OCI-M2 (cell line): ENCODE measurements around the gene EVL.
"Not testable (repeated sequence)": the region's sequence is repeated elsewhere in the genome, so short reads cannot be mapped to it uniquely, and the experiment has no call there.

Experiments
- DNase-seq: peaks from one replicate; lab custom pipeline; 2025; ENCODE audit not compliant: unreplicated experiment; lab: John Stamatoyannopoulos, UW

EVL gene

GRCh38 chr14:100065111-100065871 lies at the start of gene EVL:
Gene EVL, plus strand, starts transcription at chr14:100065422. Its CDS starts 79 bp downstream, at chr14:100065501.
- DNase-seq, result no peak

- DNase-seq, result no peak
Measured at GRCh38 chr14:100017553-100017952, 47.7 kb upstream of the EVL start.

- no peak for DNase-seq
Measured at GRCh38 chr14:100018054-100018453, 47.2 kb upstream of the EVL start.

GRCh38 chr14:100018482-100018881 lies 46.7 kb upstream of the EVL start:
- no peak for DNase-seq

GRCh38 chr14:100019156-100019744 lies 46.0 kb upstream of the EVL start:
- DNase-seq, result no peak

- DNase-seq, result no peak
Measured at GRCh38 chr14:100020629-100021028, 44.6 kb upstream of the EVL start.

- DNase-seq, result no peak
Measured at GRCh38 chr14:100022772-100023451, 42.3 kb upstream of the EVL start.

- DNase-seq, result peak; percentile 21
Measured at GRCh38 chr14:100025111-100025510, 40.1 kb upstream of the EVL start.

GRCh38 chr14:100027771-100028490 lies 37.3 kb upstream of the EVL start:
- DNase-seq, result no peak

GRCh38 chr14:100028990-100029677 lies 36.1 kb upstream of the EVL start:
- no peak for DNase-seq

GRCh38 chr14:100030006-100030405 lies 35.2 kb upstream of the EVL start:
- DNase-seq, result not testable (repeated sequence)

- no peak for DNase-seq
Measured at GRCh38 chr14:100030452-100031153, 34.6 kb upstream of the EVL start.

GRCh38 chr14:100031506-100032281 lies 33.5 kb upstream of the EVL start:
- DNase-seq, result no peak

GRCh38 chr14:100032738-100033137 lies 32.5 kb upstream of the EVL start:
- DNase-seq, result no peak

- no peak for DNase-seq
Measured at GRCh38 chr14:100033347-100034075, 31.7 kb upstream of the EVL start.

GRCh38 chr14:100034468-100034867 lies 30.8 kb upstream of the EVL start:
- DNase-seq, result no peak

GRCh38 chr14:100034961-100035500 lies 30.2 kb upstream of the EVL start:
- DNase-seq, result no peak

GRCh38 chr14:100035700-100036099 lies 29.5 kb upstream of the EVL start:
- no peak for DNase-seq

GRCh38 chr14:100037353-100037752 lies 27.9 kb upstream of the EVL start:
- DNase-seq, result no peak
